ENCODE measurements around the gene SNX27.

DNA sequence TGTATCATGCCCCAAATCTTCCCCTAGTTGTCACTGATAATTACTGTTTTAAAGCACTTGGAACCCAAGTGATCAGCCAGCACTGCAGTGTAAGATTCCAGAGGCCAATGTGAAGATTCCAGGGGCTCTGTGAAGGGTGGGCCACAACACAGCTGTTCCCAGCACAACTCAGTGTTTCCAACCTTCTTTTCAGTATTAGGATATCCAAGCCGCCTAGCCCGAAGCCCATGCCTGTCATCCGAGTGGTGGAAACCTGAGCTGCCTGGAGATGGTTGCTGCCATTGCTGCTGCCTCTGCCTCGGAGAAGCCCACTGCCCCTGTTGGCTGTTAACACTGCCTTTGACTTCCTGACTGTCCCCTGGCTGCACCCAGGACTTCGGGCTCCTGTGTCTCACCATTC is 30.4 kb upstream of the SNX27 start:
- TF ChIP-seq, protein P1, sequence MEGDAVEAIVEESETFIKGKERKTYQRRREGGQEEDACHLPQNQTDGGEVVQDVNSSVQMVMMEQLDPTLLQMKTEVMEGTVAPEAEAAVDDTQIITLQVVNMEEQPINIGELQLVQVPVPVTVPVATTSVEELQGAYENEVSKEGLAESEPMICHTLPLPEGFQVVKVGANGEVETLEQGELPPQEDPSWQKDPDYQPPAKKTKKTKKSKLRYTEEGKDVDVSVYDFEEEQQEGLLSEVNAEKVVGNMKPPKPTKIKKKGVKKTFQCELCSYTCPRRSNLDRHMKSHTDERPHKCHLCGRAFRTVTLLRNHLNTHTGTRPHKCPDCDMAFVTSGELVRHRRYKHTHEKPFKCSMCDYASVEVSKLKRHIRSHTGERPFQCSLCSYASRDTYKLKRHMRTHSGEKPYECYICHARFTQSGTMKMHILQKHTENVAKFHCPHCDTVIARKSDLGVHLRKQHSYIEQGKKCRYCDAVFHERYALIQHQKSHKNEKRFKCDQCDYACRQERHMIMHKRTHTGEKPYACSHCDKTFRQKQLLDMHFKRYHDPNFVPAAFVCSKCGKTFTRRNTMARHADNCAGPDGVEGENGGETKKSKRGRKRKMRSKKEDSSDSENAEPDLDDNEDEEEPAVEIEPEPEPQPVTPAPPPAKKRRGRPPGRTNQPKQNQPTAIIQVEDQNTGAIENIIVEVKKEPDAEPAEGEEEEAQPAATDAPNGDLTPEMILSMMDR (IDR thresholded peaks at IDR 0.05; ENCODE audit: low read depth, low read length, poor library complexity, severe bottlenecking), result no peak
- TF ChIP-seq EZH2phosphoT487 (IDR thresholded peaks at IDR 0.05; ENCODE audit: borderline replicate concordance, low read length), result no peak

Measured in DOHH2 (cell line).